Panc1 (cell line): ENCODE results near the gene TRAK1. TPM values are rescaled to one million over a fixed set of nuclear protein-coding genes. Genes with fewer than 3 reads are reported as not detected.

Experiments
- ATAC-seq: fragments of 200-7000 bp; cut with Tn5 transposase; 2 replicates; pipeline ENCODE4 v1.9.1; 2020; ENCODE audit warnings: mild to moderate bottlenecking, moderate library complexity
- BruUV-seq: library from RNA; stranded (reverse); fragments of 400-500 nt; replicated peaks from 2 replicates; lab custom pipeline; 2021; lab: Mats Ljungman, UMichigan
- CTCF ChIA-PET: fragments of 300-600 bp; sonication (Branson Sonifier 250); formaldehyde crosslinking; loops from one replicate; lab custom pipeline; 2022; ENCODE audit warnings: antibody characterized with exemption; lab: Charles Lee
- POLR2A ChIA-PET: fragments of 300-600 bp; sonication (Branson Sonifier 250); formaldehyde crosslinking; loops from one replicate; lab custom pipeline; 2022; ENCODE audit warnings: antibody characterized with exemption; lab: Charles Lee
- DNase-seq: peaks from one replicate; pipeline ENCODE4 v3.0.0-alpha.2; 2010; ENCODE audit warnings: low read depth, low spot score
- H3K27ac ChIP-seq: 2 replicates; pipeline ENCODE4 v1.5.1; 2011; ENCODE audit warnings: mild to moderate bottlenecking, low read length, inconsistent platforms
- H3K27me3 ChIP-seq: fragments of 200-500 bp; sonication (Bioruptor generic); 2 replicates; pipeline ENCODE4 v1.6.0; 2014; ENCODE audit warnings: low read length, inconsistent platforms; ENCODE audit not compliant: control insufficient read depth, insufficient read depth
- H3K36me3 ChIP-seq: fragments of 200-500 bp; sonication (Bioruptor generic); 2 replicates; pipeline ENCODE4 v1.5.1; 2014; ENCODE audit warnings: inconsistent platforms, mild to moderate bottlenecking, low read length, moderate library complexity; ENCODE audit not compliant: control insufficient read depth, insufficient read depth
- H3K4me1 ChIP-seq: 2 replicates; pipeline ENCODE4 v1.5.1; 2011; ENCODE audit warnings: inconsistent platforms, mild to moderate bottlenecking, low read length, moderate library complexity; ENCODE audit not compliant: control insufficient read depth, insufficient read depth
- H3K4me3 ChIP-seq, 2 experiments: 2 replicates each; pipeline ENCODE4 v1.5.1; 2011 to 2012; ENCODE audit warnings: low read depth in 2 of 2, low read length in 2 of 2, mild to moderate bottlenecking in 2 of 2, inconsistent platforms in 1 of 2, moderate library complexity in 1 of 2
- H3K9me3 ChIP-seq: fragments of 200-500 bp; sonication (Bioruptor generic); 2 replicates; pipeline ENCODE4 v1.5.1; 2014; ENCODE audit warnings: low read depth, mild to moderate bottlenecking, inconsistent platforms, low read length, moderate library complexity; ENCODE audit not compliant: control insufficient read depth, insufficient read depth
- POLR2AphosphoS5 ChIP-seq: IDR thresholded peaks from 2 replicates; pipeline ENCODE4 v1.6.1; 2012; ENCODE audit warnings: mild to moderate bottlenecking, low read depth, low read length, moderate library complexity
- SIN3A ChIP-seq: IDR thresholded peaks from 2 replicates; pipeline ENCODE4 v1.6.1; 2012; ENCODE audit warnings: low read depth, mild to moderate bottlenecking, low read length, moderate library complexity, borderline replicate concordance; ENCODE audit not compliant: insufficient read depth
- TCF7L2 ChIP-seq: IDR thresholded peaks from 2 replicates; pipeline ENCODE4 v1.6.1; 2011; ENCODE audit warnings: mild to moderate bottlenecking, low read depth, low read length, inconsistent platforms
- in situ Hi-C: cut with HindIII; loops from 2 replicates; pipeline ENCODE4 v1.10.0; 2016; ENCODE audit warnings: low sequenced_read_pairs, low pct_unique_long_range_greater_than_20kb
- intact Hi-C: fragments of 100-400 bp; cut with micrococcal nuclease; formaldehyde crosslinking; loops from one replicate; pipeline ENCODE4 v1.10.0; 2022; ENCODE audit not compliant: unreplicated experiment
- total RNA-seq: library from RNA; stranded (reverse); gene quantifications from one replicate; pipeline ENCODE4 v1.2.1, GENCODE V29; 2021; ENCODE audit not compliant: unreplicated experiment
- TF ChIP-seq, protein P1 (sequence below): fragments of 450-650 bp; IDR thresholded peaks from 2 replicates; pipeline ENCODE4 v1.5.1; 2017; ENCODE audit warnings: mild to moderate bottlenecking
- TF ChIP-seq, protein P2 (sequence below), 2 experiments: IDR thresholded peaks; 2 replicates each; pipeline ENCODE4 v1.6.1; 2011 to 2012; ENCODE audit warnings: low read depth in 2 of 2, control low read depth in 1 of 2, low read length in 1 of 2, mild to moderate bottlenecking in 1 of 2, moderate library complexity in 1 of 2; ENCODE audit not compliant: insufficient read depth in 1 of 2

Gene TRAK1
- total RNA-seq, 1 experiment from 2014 or later = 38.4 TPM

DNA sequence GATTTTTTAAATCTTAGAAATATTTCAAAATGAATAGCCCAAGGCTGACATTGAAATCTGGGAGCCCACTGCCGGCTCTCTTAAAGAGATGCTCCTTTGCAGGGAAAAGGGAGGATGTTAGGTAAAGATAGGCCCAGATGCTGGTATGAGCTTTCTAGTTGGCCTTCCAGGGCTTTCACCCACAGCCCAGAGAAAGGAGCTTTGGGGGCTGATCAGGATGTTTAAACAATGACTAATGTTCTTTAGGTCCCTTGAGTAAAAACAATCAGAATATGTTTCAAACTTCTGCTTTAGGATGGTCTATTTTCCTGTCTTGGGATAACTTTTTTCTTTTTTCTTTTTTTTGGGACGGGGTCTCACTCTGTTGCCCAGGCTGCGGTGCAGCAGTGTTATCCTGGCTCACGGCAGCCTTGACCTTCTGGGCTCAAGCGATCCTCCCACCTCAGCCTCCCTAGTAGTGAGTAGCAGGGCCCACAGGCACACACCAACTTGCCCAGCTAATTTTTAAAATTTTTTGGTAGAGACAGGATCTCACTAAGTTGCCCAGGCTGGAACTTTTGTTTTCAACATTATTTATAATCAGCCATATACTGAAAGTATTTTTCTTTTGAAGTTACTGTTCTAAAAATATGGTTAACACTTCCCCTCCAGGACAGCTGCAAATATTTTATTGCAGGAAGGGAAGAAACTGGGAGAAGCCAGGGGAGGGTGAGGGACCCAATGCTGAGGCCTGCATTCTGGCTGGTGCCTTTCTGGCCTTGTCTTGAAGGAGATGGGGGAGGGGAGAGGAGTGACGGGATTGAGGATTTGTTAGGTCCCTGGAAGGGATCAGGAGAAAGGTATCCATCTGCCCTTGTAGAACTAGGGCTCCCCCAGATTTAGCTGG is 70.1 kb downstream of the TRAK1 start:
- Histone ChIP-seq H3K27me3 (no peaks in the 10 kb centered on the region), H3K4me3 (no peak overlapping the region), H3K4me1 (peaks cover 16% of the 10 kb centered on the region), H3K9me3 (no peaks in the 10 kb centered on the region), H3K27ac (no peak overlapping the region), H3K36me3 (no peaks in the 10 kb centered on the region)
- POLR2A ChIA-PET = no interaction called here
- intact Hi-C loops = no loop called here
- no peak for DNase-seq
- ATAC-seq = no peak
- TF ChIP-seq, protein P1, sequence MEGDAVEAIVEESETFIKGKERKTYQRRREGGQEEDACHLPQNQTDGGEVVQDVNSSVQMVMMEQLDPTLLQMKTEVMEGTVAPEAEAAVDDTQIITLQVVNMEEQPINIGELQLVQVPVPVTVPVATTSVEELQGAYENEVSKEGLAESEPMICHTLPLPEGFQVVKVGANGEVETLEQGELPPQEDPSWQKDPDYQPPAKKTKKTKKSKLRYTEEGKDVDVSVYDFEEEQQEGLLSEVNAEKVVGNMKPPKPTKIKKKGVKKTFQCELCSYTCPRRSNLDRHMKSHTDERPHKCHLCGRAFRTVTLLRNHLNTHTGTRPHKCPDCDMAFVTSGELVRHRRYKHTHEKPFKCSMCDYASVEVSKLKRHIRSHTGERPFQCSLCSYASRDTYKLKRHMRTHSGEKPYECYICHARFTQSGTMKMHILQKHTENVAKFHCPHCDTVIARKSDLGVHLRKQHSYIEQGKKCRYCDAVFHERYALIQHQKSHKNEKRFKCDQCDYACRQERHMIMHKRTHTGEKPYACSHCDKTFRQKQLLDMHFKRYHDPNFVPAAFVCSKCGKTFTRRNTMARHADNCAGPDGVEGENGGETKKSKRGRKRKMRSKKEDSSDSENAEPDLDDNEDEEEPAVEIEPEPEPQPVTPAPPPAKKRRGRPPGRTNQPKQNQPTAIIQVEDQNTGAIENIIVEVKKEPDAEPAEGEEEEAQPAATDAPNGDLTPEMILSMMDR = no peak
- TF ChIP-seq SIN3A (no peak), TCF7L2 (no peak), POLR2AphosphoS5 (no peak)
- TF ChIP-seq, protein P2, sequence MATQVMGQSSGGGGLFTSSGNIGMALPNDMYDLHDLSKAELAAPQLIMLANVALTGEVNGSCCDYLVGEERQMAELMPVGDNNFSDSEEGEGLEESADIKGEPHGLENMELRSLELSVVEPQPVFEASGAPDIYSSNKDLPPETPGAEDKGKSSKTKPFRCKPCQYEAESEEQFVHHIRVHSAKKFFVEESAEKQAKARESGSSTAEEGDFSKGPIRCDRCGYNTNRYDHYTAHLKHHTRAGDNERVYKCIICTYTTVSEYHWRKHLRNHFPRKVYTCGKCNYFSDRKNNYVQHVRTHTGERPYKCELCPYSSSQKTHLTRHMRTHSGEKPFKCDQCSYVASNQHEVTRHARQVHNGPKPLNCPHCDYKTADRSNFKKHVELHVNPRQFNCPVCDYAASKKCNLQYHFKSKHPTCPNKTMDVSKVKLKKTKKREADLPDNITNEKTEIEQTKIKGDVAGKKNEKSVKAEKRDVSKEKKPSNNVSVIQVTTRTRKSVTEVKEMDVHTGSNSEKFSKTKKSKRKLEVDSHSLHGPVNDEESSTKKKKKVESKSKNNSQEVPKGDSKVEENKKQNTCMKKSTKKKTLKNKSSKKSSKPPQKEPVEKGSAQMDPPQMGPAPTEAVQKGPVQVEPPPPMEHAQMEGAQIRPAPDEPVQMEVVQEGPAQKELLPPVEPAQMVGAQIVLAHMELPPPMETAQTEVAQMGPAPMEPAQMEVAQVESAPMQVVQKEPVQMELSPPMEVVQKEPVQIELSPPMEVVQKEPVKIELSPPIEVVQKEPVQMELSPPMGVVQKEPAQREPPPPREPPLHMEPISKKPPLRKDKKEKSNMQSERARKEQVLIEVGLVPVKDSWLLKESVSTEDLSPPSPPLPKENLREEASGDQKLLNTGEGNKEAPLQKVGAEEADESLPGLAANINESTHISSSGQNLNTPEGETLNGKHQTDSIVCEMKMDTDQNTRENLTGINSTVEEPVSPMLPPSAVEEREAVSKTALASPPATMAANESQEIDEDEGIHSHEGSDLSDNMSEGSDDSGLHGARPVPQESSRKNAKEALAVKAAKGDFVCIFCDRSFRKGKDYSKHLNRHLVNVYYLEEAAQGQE (IDR thresholded peaks at IDR 0.05; ENCODE audit: insufficient read depth in 1 of 2, low read depth in 2 of 2, low read length in 1 of 2) = no peak
- in situ Hi-C loops = no loop called here
- CTCF ChIA-PET = interaction anchor here (0.6 kb wide), 1 partner anchor 30 kb away, joined by 3 read pairs; no protein-coding TSS in a partner anchor
- BruUV-seq = no TSS peak

DNA sequence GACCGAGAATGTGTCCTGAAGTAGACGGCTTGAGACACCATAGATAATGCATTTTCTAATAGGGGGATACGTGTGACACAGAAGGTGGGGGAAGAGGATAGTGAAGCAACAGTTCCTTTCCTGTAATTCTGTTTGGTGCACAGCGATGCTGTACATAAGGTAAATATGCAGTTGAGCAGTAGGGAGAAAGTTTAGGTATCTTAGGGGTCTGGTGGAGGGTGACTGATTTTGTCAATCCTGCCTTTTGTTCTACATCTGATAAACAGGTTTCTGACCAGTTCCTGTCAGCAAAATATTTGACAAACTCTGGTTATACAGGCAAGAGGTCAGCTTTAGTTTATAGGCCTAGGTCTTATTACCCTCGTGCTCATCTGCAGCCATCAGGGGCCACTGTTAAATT is 71.3 kb downstream of the TRAK1 start:
- DNase-seq (no peak), ATAC-seq (no peak)
- intact Hi-C loops (no loop called here), in situ Hi-C loops (no loop called here)
- CTCF ChIA-PET = no interaction called here
- POLR2A ChIA-PET = no interaction called here
- Histone ChIP-seq H3K9me3 (no peaks in the 10 kb centered on the region), H3K36me3 (no peaks in the 10 kb centered on the region), H3K27me3 (no peaks in the 10 kb centered on the region), H3K27ac (no peak overlapping the region), H3K4me3 (no peak overlapping the region), H3K4me1 (peaks cover 16% of the 10 kb centered on the region)
- BruUV-seq = no TSS peak
- no peak for TF ChIP-seq POLR2AphosphoS5
- TF ChIP-seq, protein P1 = no peak
- TF ChIP-seq, protein P2 (IDR thresholded peaks at IDR 0.05; ENCODE audit: insufficient read depth in 1 of 2, low read depth in 2 of 2, low read length in 1 of 2) = no peak
- TF ChIP-seq SIN3A = no peak
